IPS DF 4.7 (cell line): ENCODE results near the gene RAPGEF1.
A peak's percentile ranks its signal among the peaks of the same experiment; 100 is the strongest.

Experiments
- DNase-seq: peaks from one replicate; pipeline ENCODE4 v3.0.0-alpha.2; 2013; ENCODE audit warnings: low spot score; ENCODE audit errors: extremely low read depth

Gene RAPGEF1

DNA sequence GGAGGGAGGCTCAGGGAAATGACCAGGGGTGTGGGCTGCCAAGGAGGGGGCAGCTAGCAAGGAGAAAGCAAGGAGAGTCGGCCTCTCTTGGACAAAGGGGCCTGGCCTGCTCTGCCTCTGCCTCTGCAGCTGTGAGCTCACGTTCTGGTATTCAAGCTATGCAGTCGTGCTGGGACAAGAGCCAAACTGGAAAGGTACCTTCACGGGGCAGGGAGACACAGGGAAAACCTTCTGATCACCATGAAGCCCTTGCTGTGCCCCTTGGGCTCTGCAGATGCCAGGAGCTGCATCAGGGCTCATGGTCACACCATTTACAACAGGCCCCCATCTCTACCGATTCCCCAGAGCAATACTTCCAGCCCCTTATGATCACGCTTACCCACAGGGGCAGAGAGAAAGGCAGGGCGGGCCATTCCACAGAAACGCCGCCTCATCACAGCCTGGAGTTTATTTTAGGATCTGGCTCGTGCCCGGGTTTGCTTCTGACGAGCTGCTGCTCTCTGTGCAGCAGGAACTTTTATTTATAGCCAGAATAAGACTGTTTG lies 131.3 kb downstream of the RAPGEF1 start:
- DNase-seq = peak; percentile 60

GRCh38 chr9:131607591-131607990 lies 132.3 kb downstream of the RAPGEF1 start:
- no peak for DNase-seq

- no peak for DNase-seq
These were observed 132.8 kb downstream of the RAPGEF1 start for GRCh38 chr9:131606896-131607567.

GRCh38 chr9:131605770-131606590 lies 133.9 kb downstream of the RAPGEF1 start:
- DNase-seq = no peak

DNA sequence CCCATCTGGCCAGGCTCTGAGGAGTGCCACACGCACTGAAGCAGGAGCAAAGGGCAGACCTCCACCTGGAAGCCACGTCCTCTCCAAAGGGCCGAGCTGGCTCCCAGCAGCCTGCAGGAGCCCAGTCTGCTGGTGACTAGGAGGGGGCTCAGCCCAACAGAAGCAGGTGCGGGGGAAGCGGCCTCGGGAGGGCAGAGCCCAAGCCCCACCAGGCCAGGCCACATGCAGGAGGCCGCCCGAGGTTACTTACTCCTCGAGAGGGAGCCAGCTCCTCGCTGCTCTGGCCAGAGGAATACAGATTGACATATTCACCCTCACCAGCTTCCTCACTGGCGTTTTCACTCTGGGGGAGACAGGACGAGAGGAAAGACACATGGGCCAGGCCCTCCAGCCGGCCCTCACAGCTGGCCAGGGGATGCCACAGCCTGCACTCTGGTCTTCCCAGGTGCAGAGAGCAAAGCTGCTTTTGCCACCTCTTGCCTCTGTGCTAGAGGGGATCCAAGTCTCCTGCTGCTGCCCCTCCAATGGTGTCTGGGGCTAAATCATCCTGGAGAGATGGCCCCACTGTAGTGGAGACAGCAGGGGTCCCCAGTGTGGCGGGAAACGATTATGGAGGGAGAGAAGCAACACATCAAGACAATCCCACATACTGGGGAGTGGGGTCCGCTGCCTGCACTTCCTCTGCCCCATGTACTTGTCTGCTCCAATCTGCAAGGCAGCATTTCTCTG lies 136.0 kb downstream of the RAPGEF1 start:
- DNase-seq = no peak

GRCh38 chr9:131603199-131603598 lies 136.7 kb downstream of the RAPGEF1 start:
- DNase-seq = no peak

- no peak for DNase-seq
These were observed 138.1 kb downstream of the RAPGEF1 start for GRCh38 chr9:131601683-131602181.

DNA sequence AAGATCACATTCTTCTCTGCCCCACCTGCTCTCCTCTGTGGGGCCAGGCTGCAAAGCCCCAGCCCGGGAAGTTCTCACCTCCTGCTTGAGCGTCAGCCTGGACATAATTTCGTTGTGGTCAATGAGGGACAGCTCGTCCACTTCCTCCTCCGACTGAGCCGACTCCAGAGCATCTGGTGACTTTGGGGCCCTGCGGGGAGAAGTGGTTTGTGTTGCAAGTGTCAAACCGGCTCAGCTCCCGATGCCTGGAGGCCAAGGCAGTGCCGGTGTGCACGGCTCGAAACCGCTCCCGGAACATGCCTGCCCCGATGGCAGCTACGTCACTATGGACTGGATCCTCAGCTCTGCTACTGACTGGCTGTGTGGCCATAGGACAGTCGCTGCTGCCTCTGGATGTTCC lies 141.8 kb downstream of the RAPGEF1 start:
- DNase-seq = no peak

- no peak for DNase-seq
These were observed 142.6 kb downstream of the RAPGEF1 start for GRCh38 chr9:131597246-131597645.

GRCh38 chr9:131596430-131596743 lies 143.5 kb downstream of the RAPGEF1 start:
- DNase-seq = no peak

DNA sequence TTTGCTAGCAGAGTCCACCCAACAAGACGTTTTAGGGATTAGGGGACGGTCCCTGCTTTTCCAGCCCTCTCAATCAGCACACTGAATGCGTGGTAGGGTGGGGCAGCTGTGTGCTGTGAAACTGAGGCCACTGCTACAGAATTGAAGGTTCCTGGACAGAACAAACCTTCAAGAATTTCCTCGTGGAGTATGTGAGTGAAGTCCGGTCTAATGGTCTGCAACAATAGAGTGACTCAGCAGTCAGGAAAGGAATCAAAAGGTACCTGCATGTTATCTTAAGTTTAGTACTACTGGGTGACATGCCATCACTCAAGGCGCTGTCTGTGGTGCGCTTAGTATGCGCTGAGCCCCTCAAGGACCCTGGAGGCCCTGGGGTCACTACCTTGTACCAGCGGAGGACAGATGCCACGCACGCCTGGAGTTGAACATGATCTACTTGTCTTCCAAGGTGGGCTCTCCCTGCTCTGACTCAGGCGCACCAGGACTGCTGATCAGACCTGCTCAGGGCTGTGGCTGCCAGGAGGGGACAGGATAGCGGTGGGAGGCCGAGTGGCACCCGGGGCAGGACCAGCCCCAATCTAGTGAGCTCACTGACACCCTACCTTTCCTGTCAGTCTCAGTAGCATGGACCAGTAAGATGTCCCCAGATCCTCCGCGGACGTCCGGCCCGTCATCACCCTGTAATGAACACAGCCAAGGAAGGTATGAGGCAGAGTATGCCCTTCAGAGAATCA lies 144.0 kb downstream of the RAPGEF1 start:
- no peak for DNase-seq

GRCh38 chr9:131594906-131595665 lies 144.8 kb downstream of the RAPGEF1 start:
- DNase-seq = no peak

- no peak for DNase-seq
These were observed 145.8 kb downstream of the RAPGEF1 start for GRCh38 chr9:131593936-131594665.

DNA sequence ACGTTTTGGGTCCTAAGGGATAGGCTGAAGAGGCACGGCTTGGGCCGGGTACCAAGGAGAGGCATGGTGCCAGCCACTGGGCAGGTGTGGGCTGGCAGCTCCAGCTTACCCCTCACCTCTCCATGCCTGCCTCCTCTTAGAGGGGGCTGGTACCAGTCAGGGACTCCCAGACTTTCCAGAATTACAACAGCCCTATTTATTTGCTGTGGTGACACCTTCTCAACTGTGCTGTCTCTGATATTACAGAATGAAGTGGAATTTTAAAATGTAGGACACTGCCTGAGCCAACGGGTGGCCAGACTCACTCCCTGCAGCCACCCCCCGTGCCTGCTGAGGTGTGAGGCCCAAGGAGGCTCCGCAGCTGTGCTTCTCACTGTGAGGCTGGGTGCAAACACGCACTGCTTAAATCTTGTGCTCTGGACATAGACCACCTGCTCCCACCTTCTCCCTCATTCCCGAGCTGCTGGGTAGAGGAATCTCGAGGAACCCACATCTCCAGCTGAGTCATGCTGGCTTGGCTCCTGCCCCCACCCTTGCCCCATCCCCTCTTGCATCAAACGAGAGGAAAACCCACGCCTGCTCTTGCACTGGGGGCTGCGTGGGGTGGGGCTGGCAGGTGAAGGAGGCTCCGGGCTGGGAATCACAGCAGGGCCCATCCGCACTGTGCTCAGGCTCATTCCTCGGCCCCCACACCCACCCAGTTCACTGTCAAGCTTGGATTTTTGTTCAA lies 146.6 kb downstream of the RAPGEF1 start:
- no peak for DNase-seq

- DNase-seq = no peak
These were observed 148.0 kb downstream of the RAPGEF1 start for GRCh38 chr9:131591845-131592208.

DNA sequence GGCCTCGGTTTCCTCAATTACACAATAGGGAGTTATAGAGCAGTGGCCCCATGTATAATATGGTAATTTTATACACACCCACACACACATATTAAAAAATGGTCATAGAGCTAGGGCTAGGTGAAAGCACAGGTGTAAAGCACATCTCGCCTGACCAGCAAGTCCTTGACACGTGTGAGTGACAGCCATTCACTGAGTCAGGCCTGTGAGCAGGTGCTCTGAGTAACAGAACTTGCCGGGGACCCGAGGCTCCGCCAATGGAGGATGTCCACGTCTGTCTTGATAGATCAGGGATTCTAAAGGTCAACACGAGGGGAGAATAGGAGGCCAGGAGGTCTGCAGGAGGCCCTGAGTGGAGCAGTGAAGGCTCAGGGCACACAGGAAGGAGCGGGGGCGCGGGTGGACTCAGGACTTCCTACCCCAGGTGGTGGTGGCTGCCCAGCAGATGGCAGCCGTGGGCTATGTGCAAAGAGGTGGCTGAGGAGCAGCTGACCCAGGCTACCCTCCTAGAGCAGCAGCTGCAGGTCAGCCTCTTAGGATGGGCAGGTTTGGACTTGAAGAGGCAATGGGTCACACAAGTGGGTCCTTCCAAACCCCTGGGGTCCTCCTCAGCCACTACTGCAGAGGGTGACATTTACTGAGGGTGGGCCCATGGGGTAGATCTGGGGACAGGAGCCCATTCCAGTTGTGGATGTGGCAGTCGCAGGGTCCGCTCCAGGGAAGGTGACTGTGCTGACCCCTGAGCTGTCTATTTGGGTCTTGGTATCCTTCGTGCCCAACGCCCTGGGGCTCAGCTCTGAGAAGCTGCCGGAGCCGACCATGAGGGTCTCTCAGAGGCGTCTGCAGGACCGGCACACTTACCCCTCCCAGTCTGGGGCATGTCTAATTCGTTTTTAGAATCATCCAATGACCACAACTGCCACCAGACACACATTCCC lies 148.7 kb downstream of the RAPGEF1 start:
- no peak for DNase-seq

- DNase-seq = no peak
These were observed 149.4 kb downstream of the RAPGEF1 start for GRCh38 chr9:131590449-131590848.

DNA sequence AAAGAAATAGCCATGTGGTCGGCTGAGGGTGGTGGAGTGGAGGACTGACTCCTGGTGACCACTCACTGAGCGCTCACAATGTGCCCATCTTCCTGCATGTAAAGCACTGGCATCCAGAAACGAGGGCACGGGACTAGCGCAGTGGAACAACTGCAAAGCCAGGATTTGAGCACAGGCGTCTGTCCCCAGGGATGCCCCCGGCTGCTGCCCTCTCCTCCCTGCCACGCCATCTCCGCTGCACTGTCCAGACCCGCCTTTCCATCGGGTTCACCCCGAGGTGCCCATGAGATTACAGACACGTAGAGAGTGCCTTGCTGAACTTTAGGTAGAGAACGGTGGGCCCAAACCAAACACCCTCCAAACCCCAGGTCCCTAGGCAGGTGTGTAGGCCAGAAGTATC lies 149.9 kb downstream of the RAPGEF1 start:
- DNase-seq = no peak
